Astrocyte (in vitro differentiated cells and primary cell): ENCODE measurements around the gene CDK11A.

Experiments used
- EZH2 ChIP-seq: IDR thresholded peaks from 2 replicates; pipeline ENCODE4 v1.6.1; 2012; ENCODE audit warnings: mild to moderate bottlenecking, low read length, inconsistent platforms; ENCODE audit not compliant: insufficient read depth
- TF ChIP-seq, protein P1 (sequence below): IDR thresholded peaks from 2 replicates; pipeline ENCODE4 v1.5.1; 2011; ENCODE audit warnings: low read depth, mild to moderate bottlenecking, inconsistent platforms, low read length, moderate library complexity; ENCODE audit not compliant: insufficient read depth

DNA sequence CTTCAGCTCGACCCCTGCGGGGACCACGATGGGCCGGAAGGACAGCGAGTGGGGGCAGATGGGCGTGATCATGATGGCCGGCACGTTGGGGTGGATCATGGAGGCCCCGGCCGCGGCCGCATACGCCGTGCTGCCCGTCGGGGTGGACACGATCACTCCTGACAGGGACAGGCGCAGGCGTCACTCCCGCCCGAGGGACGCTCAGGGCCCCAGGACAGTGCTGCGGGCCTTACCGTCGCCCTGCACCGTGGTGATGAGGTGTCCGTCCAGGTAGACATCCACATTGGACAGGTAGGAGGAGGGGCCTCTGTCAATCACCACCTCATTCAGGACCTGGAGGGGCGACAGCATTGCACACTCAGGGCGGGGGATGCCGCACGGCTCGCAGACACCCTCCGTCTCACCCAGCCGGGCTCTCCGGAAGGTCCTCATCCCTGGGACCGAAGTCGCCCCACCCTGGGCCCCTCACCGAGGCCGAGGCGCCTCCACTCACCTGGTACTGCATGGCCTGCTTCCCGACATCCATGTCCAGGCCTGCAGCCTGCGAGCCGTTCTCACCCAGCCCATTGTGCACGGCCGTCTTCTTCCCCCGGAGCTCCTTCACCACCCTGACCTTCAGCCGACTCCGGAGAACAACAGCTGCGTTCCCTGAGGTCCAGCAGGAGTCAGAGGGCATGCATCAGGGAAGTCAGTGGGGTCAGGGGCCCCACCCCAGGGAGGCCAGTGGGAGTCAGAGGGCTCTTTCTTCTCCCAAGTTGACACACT is 30.1 kb upstream of the CDK11A start:
- TF ChIP-seq, protein P1, sequence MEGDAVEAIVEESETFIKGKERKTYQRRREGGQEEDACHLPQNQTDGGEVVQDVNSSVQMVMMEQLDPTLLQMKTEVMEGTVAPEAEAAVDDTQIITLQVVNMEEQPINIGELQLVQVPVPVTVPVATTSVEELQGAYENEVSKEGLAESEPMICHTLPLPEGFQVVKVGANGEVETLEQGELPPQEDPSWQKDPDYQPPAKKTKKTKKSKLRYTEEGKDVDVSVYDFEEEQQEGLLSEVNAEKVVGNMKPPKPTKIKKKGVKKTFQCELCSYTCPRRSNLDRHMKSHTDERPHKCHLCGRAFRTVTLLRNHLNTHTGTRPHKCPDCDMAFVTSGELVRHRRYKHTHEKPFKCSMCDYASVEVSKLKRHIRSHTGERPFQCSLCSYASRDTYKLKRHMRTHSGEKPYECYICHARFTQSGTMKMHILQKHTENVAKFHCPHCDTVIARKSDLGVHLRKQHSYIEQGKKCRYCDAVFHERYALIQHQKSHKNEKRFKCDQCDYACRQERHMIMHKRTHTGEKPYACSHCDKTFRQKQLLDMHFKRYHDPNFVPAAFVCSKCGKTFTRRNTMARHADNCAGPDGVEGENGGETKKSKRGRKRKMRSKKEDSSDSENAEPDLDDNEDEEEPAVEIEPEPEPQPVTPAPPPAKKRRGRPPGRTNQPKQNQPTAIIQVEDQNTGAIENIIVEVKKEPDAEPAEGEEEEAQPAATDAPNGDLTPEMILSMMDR: no peak
- no peak for TF ChIP-seq EZH2
